HL-60/S4 treated with phorbol 12-myristate 13-acetate at 8.2 ng/mL for 4 days and 3 days (cell line): Measurements from ENCODE around the gene SND1.

Source experiments
- in situ Hi-C: fragments of 300-500 bp; cut with MboI; formaldehyde crosslinking; loops from 2 replicates; pipeline ENCODE4 v1.15.0; 2022; ENCODE audit warnings: low sequenced_read_pairs

SND1 gene

GRCh38 chr7:127920787-127921438 is 268.9 kb downstream of the SND1 start:
- in situ Hi-C loops = no loop called here

- in situ Hi-C loops = no loop called here
Measured at GRCh38 chr7:127922656-127923055, 270.7 kb downstream of the SND1 start.

DNA sequence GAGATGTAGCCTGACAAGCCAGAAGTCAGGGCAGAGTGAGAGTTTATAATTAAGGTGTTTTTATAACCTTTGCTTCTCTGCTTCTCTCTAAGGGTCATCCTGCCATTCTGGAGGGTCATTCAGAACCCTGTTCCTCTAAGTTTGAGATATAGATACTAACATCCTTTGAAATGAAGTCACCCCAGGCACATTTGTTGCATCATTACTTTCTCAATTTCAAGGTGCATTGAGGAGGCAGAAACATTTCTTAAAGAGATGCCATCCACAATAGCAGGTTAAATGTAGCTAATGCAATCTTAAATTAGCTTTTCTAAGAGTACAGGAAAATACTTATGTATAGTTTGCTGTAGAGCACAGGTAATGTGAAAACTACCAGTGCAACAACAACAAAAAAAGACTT is 272.9 kb downstream of the SND1 start:
- in situ Hi-C loops = no loop called here

GRCh38 chr7:127927348-127927696 is 275.3 kb downstream of the SND1 start:
- in situ Hi-C loops = no loop called here

GRCh38 chr7:127928222-127928621 is 276.2 kb downstream of the SND1 start:
- in situ Hi-C loops = no loop called here

GRCh38 chr7:127928852-127929251 is 276.9 kb downstream of the SND1 start:
- in situ Hi-C loops = no loop called here

DNA sequence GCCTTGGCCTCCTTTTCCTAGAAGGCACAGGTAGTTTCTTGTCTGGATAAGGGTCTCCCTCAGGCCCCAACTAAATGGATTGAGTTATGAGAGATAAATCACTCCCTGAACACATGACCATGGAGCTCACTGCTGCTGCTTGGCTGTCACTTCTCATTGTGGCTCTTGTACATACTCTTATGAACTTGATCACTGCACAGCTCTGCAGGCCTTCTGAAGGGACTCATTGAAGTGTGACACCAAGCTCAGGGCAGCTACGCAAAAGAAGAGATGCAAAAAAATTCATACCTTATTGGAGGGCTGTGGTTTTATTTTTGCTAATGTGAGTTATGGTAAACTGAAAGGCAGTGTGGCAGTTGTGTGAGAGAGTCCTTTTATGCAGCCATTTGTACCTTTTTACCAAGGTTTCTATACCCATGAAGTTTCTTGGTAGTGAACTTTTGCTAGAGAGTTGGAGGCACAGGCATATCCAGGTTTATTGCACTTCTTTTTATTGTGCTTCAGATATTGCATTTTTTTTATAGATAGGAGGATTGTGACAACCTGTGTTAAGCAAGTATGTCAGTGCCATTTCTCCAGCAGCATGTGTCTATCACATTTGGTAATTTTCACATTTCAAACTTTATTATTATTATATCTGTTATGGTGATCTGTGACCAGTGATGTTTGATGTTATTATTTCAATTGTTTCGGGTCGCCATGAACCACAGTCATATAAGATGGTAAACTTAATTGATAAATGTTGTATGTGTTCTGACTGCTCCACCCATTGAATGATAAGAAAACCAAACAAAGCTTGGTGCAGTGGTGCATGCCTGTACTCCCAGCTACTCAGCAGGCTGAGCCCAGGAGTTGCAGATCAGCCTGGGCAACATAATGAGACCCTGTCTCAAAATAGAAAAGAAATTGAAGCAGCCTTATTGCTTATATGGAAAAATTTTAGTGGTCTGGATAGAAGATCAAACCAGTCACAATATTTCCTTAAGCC is 278.6 kb downstream of the SND1 start:
- in situ Hi-C loops = no loop called here

DNA sequence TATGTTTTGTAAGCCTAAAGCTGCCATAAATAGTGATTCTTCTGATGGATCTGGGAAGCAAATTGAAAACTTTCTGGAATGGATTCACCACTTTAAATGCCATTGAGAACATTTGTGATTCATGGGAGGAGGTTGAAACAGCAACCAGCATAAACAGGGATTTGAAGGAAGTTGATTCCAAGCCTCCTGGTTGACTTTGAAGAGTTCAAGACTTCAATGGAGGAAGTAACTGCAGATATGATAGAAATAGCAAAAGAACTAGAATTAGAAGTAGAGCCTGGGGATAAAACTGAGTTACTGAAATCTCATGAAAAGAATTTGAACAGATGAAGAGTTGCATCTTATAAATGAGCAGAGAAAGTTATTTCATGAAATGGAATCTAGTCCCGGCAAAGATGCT is 280.1 kb downstream of the SND1 start:
- in situ Hi-C loops = no loop called here

GRCh38 chr7:127932496-127932895 is 280.5 kb downstream of the SND1 start:
- in situ Hi-C loops = no loop called here

DNA sequence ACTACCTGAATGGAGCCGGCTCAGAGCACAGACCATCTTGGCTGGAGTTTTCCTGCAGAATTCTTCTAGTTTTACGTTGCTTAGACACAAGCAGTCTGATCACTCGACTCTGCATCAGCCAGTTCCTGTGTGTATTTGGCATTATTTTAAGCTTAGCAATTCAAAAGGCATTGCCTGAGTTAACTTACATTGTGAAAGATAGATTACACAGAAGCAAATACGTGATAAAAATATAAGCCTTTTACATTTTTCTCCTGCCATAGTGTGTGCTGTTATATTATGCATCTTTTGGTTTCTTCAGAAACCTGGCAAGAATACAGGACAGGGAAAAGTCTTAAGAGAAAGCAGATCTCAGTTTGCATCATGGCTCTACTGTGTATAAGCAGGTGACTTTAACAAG is 281.2 kb downstream of the SND1 start:
- in situ Hi-C loops = no loop called here

- in situ Hi-C loops = no loop called here
Measured at GRCh38 chr7:127934711-127935110, 282.7 kb downstream of the SND1 start.

DNA sequence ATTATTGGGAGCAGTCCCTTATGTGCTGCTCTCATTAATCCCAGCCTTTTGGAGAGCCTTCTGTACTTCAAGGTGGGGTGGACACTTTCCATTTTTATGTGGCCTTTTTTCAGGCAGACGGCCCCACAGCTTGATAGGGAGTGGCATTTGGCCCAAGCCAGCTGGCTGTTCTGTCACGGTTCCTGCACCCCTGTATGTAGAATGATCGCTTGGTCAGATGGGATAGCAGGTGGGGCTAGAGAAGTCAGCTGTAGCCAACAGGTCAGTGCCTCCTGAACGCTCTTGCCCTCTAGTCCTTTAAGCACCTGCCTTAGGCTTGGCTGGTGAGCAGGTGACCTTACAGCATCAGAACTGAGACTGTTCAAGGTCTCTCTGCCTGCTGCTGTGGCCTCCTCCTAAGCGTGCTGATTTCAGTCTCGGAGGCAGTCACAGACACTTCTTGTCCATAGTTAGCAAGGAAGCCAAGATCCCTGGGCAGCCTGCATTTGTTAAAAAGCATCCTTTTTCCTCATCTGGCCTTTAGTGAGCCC is 283.9 kb downstream of the SND1 start:
- in situ Hi-C loops = no loop called here

- in situ Hi-C loops = no loop called here
Measured at GRCh38 chr7:127937066-127937680, 285.2 kb downstream of the SND1 start.

DNA sequence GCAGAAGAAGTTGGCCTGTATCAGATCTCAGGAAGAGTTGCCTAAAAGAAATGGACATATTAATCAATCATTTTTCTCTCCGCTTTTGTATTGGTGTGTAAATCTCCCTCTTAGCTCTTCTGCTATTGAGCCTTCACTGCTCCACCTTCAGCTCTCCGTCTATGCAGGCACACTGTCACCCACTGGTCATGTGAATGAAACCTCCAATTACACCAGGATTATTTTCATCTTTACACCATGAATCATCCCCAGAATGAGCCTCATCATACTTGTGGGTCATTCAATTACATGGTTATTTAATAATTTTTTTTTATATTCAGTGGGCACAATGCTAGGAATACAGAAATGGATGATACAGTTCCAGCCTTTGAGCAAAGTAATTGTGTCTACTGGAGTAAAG is 286.6 kb downstream of the SND1 start:
- in situ Hi-C loops = no loop called here

DNA sequence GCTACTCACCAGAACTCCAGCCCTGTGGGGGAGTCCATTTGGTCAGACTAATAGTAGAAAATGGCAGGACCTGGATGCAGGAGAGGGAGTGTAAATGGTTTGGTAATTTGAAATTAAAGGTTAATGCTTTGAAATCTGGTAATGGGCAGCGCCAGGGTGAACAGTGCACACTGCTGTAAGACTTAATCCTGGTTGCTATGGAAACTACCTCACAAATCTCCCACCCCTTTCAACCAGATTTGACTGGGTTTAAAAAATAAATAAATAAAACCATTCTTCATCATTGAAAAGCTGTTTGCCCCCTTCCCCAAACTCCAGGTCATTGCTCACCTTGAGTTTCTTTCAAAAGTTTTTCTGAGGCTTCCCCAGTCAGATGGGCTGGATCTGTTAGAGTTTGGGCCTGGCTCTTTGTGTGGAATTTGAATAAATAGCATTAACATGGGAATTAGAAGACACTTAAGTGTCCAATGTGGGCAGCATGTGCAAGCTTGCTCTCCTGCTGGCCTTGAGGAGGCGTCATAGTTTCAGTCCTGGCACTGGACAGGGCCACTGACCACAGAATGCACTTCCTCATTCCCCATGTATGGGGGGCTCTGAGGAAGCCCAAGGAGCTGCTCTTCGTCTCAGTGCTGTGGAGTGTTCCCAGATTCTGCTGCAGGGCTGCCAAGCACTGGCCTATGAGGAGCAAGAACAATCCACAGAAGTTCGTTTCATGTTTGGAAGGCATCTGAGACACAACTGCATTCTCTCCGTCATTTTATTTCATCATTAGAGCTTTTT is 288.6 kb downstream of the SND1 start:
- in situ Hi-C loops = no loop called here

GRCh38 chr7:127941476-127942210 is 289.6 kb downstream of the SND1 start:
- in situ Hi-C loops = no loop called here

DNA sequence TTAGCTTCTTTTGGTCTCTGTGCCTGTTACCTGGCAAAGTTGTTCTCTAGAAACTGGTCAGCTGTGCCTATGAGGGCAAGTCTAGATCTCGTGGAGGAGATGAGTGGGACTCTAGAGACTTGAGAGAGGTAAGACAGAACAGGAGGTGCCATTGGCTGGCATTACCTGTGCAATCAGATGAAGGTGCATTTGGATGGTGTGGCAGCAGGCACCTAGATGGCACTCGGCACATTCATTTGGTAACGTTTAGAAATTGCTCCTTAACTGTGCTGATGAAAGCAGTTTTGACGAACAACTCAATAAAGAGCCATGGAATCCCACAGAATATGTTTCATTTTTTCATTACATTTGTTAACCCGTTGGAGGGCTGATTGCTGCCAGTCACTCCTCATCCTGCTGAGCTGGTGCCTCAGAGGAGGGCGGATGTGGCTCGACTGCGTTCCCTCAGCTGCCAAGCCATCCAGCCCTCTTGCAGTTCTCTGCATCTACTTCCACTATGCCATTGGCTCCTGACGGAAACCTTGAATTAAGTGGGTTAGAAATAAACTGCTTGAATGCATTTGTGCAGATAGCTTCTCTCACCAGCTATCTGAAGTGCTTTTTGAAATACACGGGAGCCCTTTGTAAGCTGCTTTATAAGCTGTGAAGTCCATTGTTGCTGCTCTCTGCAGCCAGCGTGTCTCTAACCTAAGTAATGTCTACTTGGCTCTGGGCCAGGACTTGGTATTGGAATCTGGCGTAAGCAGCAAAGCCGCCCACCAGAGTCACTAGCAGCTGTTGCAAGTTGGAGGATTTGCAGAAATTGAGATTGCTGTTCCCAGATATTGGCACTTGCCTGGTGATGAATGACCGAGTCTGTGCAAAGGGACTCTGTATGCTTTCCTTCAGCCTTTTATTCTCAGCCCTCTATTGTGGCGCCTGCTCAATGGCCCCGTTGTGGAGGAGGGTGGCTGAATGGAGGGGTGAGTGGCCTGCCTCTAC is 291.8 kb downstream of the SND1 start:
- in situ Hi-C loops = no loop called here

DNA sequence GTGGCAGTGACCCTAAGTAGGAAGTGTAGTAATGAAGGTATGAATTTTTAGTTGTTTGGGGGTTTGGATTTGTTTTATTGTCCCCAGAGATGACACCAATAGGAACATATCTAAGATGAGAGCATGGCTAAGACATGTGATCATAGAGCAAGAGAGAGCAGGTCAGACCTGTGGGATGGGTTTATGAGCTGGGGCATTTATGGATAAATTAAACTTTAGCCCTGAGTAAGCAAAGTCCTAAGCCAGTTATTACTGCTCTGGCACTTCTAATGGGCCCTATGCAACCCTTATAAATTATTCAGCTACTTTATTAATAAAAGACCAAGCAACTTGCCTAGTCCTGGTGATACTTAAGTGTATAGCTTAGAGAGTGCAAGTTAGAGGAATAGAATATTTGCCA is 294.1 kb downstream of the SND1 start:
- in situ Hi-C loops = no loop called here

- in situ Hi-C loops = no loop called here
Measured at GRCh38 chr7:127946847-127947246, 294.9 kb downstream of the SND1 start.
